Stomach (tissue), 4 donors: Measurements from ENCODE around the gene FES.

Experiments used
- EP300 ChIP-seq: sonication (generic); formaldehyde crosslinking; IDR thresholded peaks from one replicate; pipeline ENCODE4 v1.6.1; 2017; ENCODE audit warnings: antibody characterized with exemption
- POLR2A ChIP-seq, 4 donors: fragments of 450-650 bp; IDR thresholded peaks; one replicate each; pipeline ENCODE4 v1.6.1; 2016; ENCODE audit warnings: antibody characterized with exemption in 4 of 4, control low read depth in 2 of 4, mild to moderate bottlenecking in 1 of 4, moderate library complexity in 1 of 4
- TF ChIP-seq, protein P1 (sequence below), 7 experiments: fragments of 450-650 bp in 4 of 7; fragments of 200-600 bp in 3 of 7; sonication (generic) in 3 of 7; IDR thresholded peaks; one replicate each; pipeline ENCODE4 v1.5.1; 2016 to 2019; ENCODE audit warnings: antibody characterized with exemption in 7 of 7, control low read depth in 2 of 7, mild to moderate bottlenecking in 1 of 7

DNA sequence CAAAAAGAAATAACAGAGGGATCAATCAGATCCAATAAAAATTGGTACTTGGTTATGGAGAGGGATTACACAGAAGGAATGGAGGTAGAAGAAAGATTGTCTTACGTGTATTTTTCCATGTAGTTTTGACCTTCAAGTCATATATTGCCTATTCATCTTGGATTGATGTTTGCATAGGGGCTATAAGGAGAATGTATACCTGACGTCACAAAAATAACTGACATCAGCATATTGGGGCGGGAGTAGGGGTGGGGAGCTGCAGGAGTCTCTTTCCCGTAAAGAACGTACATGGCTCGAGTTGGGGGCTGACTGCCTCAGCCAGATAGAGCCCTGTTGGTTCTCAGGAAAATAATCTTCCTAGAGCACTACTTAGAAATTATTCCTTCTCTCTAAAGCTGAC, 21.8 kb upstream of the FES start:
- TF ChIP-seq POLR2A (IDR thresholded peaks at IDR 0.05) (no peak), EP300 (no peak)
- TF ChIP-seq, protein P1, sequence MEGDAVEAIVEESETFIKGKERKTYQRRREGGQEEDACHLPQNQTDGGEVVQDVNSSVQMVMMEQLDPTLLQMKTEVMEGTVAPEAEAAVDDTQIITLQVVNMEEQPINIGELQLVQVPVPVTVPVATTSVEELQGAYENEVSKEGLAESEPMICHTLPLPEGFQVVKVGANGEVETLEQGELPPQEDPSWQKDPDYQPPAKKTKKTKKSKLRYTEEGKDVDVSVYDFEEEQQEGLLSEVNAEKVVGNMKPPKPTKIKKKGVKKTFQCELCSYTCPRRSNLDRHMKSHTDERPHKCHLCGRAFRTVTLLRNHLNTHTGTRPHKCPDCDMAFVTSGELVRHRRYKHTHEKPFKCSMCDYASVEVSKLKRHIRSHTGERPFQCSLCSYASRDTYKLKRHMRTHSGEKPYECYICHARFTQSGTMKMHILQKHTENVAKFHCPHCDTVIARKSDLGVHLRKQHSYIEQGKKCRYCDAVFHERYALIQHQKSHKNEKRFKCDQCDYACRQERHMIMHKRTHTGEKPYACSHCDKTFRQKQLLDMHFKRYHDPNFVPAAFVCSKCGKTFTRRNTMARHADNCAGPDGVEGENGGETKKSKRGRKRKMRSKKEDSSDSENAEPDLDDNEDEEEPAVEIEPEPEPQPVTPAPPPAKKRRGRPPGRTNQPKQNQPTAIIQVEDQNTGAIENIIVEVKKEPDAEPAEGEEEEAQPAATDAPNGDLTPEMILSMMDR (IDR thresholded peaks at IDR 0.05), result no peak
